ENCODE measurements around the gene FBP2. TPM values are rescaled to one million over a fixed set of nuclear protein-coding genes. Genes with fewer than 3 reads are reported as not detected.

The FBP2 gene
- total RNA-seq, 1 experiment from 2014 or later: not detected

GRCh38 chr9:94586316-94586715, 7.3 kb downstream of the FBP2 start:
- CTCF ChIA-PET: interaction anchor here (1.3 to 1.5 kb wide), 2 partner anchors 32 to 37 kb away, joined by 3 to 4 read pairs; partner anchors contain the start of gene PCAT7
- H3K4me3 Mint-ChIP-seq: no peak overlapping the region

More at GRCh38 chr9:94586316-94586715, 7.3 kb downstream of the FBP2 start:
- Mint-ChIP-seq H3K27ac (no peak overlapping the region), H3K4me1 (no peaks in the 10 kb centered on the region), H3K9me3 (no peaks in the 10 kb centered on the region), H3K27me3 (ENCODE audit: low read depth) (no peaks in the 10 kb centered on the region; the same call in 1 of the 2 replicates), H3K36me3 (no peaks in the 10 kb centered on the region)
- TF ChIP-seq FOXK1 (CRISPR knock-in tag; IDR thresholded peaks at IDR 0.05) (no peak), MXD4 (CRISPR knock-in tag; IDR thresholded peaks at IDR 0.05; ENCODE audit: borderline replicate concordance) (no peak), ARID4B (CRISPR knock-in tag; IDR thresholded peaks at IDR 0.05; ENCODE audit: borderline replicate concordance) (no peak), RELA (CRISPR knock-in tag; IDR thresholded peaks at IDR 0.05; ENCODE audit: borderline replicate concordance) (no peak), TEAD4 (CRISPR knock-in tag; IDR thresholded peaks at IDR 0.05) (no peak), IRF2 (CRISPR knock-in tag; IDR thresholded peaks at IDR 0.05; ENCODE audit: borderline replicate concordance, low read depth) (no peak), E2F5 (CRISPR knock-in tag; IDR thresholded peaks at IDR 0.05) (no peak), CDX4 (CRISPR knock-in tag; IDR thresholded peaks at IDR 0.05; ENCODE audit: borderline replicate concordance) (no peak), ZNF425 (CRISPR knock-in tag; conservative IDR thresholded peaks at IDR 0.05) (no peak), AR (CRISPR knock-in tag; IDR thresholded peaks at IDR 0.05) (no peak), ELF4 (CRISPR knock-in tag; IDR thresholded peaks at IDR 0.05; ENCODE audit: low read depth) (no peak), ZNF219 (CRISPR knock-in tag; IDR thresholded peaks at IDR 0.05; ENCODE audit: borderline replicate concordance) (no peak), ZBTB43 (CRISPR knock-in tag; IDR thresholded peaks at IDR 0.05) (no peak), GTF2I (CRISPR knock-in tag; conservative IDR thresholded peaks at IDR 0.05) (no peak), SMAD4 (CRISPR knock-in tag; IDR thresholded peaks at IDR 0.05) (no peak), ZBTB21 (CRISPR knock-in tag; IDR thresholded peaks at IDR 0.05; ENCODE audit: borderline replicate concordance) (no peak), ZNF396 (CRISPR knock-in tag; IDR thresholded peaks at IDR 0.05; ENCODE audit: borderline replicate concordance) (no peak)
- POLR2A ChIA-PET: no interaction called here
- ATAC-seq (no peak), DNase-seq (ENCODE audit: low spot score) (no peak)

All from WTC11 (cell line).